ENCODE data around the gene CFAP97D2.
"Not testable (repeated sequence)": the region's sequence is repeated elsewhere in the genome, so short reads cannot be mapped to it uniquely, and the experiment has no call there.

The CFAP97D2 gene

DNA sequence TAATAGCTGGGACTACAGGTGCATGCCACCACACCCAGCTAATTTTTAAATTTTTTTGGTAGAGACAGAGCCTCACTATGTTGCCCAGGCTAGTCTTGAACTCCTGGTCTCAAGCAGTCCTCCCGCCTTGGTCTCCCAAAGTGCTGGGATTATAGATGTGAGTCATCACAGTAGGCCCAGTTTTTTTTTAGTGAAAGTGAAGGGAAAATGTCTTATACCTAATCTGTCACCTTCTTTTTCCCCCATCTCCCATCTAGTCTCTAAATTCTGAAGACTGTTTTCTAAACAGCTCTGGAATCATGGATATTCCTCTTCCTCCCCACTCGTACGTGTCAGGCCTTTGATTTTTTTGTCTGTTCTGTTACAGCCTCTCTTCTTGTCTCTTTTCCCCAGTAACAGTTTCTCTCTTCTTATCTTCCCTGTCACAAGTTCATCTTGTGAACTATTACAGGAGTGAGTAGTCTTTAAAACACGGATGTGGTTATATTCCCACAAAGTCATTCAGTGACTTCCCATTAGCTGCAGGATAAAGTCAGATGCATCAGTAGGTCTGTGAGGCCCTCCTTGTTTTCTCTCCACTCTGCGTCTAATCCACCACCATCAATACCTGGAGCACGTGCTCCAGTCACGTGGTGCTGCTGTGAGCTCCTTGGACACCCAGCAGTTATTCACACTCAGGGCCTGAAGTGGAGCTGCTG is 58.5 kb downstream of the CFAP97D2 start:
- DNase-seq, result peak; percentile 43

DNA sequence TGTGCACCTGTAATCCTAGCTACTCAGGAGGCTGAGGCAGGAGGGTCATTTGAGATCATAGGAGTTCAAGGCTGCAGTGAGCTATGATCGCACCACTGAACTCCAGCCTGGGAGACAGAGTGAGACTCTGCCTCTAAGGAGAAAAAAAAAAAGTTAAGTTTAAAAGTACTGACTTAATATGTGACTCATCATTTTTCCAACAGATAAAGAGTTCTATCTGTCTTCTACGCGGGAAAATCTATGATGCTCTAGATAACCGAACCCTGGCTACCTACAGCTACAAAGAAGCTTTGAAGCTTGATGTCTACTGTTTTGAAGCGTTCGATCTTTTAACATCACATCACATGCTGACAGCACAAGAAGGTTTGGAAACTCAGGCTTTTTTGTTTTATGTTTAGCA is 62.9 kb downstream of the CFAP97D2 start:
- DNase-seq, result no peak

DNA sequence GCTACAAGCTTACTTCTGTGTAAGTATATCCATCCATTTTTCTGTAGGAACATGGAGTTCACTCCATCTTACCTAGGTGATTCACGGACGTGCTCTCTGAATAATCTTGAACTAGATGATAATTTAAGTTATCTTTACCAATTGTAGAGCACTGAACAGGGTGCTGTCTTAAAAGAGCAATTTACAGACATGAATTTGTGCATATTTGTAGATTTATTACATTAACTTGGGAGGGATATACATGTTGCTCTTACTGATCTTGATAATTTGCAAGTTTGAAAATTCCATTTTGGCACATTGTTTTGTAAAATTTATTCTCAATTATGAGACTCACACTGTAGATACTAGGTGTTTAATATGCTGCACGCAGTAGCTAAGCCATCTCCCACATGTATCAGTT is 64.9 kb downstream of the CFAP97D2 start:
- DNase-seq, result no peak

DNA sequence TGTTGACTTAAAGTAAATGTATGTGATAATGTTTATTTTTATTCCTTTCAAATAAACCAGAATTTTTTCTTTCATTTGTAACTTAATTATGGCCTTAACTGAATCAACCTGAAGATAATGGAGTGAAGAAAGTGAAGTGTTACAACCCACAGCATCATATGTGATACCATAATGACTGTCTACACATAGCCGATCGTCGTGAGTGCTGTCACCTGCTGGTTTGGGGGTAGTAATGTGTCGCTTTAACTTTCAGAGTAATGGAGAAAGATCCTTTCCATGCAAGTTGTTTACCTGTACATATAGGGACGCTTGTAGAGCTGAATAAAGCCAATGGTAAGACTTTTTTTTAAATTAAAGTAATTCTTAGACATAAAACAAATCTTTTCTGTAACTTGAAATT is 65.6 kb downstream of the CFAP97D2 start:
- DNase-seq, result no peak

DNA sequence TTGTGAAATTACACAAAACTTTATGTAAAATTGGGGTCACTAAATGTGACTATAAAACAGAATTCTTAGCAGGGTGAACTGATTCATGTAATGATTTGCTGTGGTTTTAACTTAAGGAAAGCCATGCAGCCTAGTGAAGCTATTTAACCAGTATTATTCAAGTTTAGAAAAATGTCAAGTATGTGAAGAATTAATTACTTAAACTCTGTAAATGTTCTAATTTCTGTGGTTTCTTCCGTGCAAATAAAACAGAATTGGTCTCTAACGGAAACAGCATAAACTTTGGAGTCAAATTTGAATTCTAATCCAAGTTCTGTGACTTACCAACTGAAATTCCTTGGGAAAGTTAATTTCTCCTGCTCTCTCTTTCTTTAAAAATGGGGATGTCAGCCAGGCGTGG is 69.0 kb downstream of the CFAP97D2 start:
- DNase-seq, result no peak

DNA sequence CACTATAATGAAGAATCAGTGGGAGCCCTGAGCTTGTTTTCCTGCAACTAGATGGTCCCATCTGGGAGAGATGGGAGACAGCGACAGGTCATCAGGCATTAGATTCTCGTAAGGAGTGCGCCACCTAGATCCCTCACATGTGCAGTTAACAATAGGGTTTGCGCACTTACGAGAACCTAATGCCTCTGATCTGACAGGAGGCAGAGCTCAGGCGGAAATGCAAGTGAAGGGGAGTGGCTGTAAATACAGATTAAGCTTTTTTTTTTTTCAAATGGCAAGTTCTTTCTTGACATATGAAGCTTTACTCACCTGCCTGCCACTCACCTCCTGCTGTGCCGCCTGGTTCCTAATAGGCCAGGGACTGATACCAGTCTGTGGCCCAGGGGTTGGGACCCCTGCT is 70.0 kb downstream of the CFAP97D2 start:
- no peak for DNase-seq

DNA sequence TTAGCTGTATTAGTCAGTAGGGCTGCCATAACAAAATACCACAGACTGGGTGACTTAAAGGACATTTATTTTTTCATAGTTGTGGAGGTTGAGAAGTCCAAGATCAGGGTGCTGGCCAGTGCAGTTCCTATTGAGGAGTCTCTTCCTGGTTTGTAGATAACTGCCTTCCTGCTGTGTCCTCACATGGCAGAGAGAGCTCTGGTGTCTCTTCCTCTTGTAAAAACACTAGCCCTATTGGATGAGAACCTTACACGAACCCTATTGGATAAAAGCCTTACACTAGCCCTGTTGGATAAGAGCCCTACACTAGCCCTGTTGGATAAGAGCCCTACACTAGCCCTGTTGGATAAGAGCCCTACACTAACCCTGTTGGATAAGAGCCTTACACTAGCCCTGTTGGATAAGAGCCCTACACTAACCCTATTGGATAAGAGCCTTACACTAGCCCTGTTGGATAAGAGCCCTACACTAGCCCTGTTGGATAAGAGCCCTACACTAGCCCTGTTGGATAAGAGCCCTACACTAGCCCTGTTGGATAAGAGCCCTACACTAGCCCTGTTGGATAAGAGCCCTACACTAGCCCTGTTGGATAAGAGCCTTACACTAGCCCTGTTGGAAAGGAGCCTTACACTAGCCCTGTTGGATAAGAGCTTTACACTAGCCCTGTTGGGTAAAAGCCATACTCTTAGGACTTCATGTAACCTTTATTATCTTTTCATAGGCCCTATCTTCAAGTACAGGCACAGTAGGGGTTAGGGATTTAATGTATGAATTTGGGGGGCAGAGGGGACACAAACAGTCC is 72.8 kb downstream of the CFAP97D2 start:
- peak; percentile 89 for DNase-seq

DNA sequence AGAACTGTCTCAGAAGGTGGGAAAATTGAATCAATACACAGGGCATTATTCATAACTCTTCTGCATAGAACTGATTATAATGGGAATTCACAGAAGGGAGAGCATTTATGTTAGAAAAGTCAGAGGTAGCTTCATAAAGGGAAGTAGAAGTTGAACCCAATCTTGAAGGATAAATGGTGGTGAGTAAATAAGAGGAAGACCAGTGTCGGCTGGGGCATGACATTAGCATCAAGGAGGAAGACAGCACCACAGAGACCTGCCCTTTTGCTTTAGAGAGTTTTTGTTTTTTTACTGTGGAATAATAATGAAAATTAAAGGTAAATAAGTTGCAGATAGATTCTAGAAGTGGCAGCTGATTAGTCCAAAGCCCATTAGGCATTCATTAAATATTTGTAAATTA is 77.5 kb downstream of the CFAP97D2 start:
- DNase-seq, result no peak

DNA sequence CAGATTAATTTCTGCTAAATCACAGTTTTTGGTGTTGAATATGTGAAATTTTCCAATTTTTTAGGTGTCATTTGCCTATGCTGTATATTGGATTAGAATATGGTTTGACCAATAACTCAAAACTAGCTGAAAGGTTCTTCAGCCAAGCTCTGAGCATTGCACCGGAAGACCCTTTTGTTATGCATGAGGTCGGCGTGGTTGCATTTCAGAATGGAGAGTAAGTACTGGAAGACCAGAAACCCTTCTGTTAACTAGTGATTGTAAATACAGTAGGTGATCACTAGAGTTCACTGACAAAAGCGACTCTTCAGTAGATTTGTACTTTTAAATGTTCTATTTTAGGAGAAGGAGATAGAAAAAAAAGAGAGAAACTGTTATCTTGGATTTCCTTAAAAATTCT is 78.0 kb downstream of the CFAP97D2 start:
- DNase-seq, result no peak

DNA sequence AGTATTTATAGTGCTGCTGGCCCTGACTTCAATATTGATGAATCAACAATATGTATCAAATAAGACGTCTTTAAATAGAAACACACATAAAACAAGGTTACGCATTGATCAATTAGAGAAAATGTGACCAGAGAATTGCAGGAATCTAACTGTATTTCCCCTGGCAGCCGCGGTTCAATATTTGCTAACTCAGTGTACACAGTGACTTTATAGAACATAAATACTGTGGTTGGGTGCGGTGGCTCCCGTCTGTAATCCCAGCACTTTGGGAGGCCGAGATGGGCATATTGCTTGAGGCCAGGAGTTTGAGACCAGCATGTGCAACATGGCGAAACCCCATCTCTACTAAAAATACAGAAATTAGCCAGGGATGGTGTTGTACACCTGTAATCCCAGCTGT is 79.5 kb downstream of the CFAP97D2 start:
- no peak for DNase-seq

DNA sequence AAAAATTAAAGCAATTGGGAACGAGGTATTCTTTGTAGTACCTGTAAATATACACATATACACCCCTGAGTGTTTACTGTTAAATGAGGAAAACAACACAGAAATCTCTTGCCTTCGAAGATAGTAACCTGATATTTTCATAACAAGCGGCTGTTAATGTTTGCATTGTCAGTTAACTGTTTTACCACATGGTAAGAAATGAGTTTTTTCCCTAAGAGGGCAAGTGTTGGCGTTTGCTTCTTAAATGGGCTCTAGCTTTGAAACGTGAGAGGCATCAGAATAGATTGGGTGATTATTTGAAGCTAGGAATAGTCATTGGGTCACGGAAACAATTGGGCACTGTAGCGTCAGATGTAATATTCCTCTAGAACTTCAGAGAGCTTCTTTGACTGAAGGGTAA is 80.3 kb downstream of the CFAP97D2 start:
- DNase-seq, result no peak

DNA sequence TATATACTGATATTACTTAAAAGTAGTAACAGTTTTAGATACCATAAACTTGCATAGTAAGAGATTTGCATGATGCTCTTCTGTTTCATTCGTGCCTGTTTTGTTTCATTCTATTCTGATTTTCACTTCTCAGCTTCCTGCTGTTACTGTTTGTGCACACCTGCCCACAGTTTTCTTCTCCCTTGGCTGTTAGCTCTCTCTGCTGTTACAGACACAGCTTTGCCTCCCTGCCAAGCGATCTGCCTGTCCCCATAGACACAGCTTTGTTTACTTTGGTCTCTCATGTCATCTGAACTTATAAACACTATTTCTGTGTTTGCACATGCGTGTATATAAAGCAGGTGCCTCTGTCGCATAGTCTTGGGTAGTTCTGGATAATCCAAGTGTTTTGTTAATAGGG is 80.9 kb downstream of the CFAP97D2 start:
- DNase-seq, result no peak

DNA sequence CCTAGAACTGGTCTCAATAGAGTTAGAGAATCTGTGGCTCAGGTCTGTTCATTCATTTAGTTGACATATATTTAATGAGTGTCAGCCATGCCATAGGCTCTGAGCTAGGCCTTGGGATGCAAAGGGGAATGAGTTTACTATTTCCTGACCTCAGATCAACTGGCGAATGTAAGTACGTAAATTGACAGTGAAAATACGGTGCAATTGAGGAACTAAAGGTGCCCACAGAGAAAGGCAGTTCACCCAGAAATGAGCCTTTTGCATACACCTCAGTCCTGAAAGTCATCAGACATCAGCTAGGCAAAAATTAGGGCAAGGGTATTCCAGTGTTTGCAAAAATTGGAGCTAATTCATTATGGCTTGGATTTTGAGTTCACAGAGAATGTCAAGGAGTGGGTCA is 81.8 kb downstream of the CFAP97D2 start:
- no peak for DNase-seq

DNA sequence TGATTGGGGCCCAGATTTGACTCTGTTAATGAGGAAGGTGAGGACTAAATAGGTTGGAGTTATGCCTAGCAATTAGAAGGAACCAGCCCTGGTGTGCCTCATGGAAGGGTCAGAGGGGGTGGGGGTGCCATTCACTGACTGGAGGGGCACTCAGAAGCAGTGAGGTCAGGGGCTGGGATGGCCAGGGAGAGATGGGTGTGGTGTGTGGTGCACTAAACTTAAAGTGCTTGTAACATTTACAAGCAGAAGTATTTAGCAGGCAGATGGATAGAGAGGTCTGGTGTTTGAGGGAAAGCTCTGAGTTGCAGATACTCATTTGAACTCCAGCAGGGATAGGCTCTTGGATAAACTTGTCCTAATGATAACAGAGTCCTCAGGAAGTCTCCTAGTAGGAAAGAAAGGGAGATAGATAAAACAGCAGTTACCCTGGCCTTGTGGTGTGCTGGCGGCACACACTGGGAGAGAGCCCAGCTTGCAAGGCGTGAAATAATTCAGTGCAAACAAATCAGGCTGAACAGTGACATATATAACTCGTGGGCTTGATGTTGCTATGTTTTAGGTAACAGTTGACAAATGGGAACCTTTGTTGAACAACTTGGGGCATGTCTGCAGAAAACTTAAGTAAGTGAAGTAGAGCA is 82.4 kb downstream of the CFAP97D2 start:
- no peak for DNase-seq

DNA sequence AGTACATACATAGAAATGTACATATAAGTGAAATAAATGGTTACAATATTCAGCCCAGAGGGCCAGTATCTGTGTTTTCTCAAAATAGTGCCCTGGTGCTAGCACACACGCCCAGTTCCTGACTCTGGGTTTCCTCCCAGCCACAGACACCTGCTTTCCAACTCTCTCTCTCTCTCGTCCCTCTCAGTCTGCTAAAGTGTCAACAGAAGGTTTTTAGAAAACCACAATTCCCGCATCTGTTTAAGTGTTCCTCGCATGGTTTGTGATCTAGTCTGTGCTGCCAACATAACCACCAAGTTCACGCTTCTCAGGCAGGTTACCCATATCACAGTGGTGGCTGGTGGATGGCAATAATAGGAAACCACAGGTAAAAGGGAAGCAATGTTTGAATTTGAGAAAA is 84.5 kb downstream of the CFAP97D2 start:
- no peak for DNase-seq

DNA sequence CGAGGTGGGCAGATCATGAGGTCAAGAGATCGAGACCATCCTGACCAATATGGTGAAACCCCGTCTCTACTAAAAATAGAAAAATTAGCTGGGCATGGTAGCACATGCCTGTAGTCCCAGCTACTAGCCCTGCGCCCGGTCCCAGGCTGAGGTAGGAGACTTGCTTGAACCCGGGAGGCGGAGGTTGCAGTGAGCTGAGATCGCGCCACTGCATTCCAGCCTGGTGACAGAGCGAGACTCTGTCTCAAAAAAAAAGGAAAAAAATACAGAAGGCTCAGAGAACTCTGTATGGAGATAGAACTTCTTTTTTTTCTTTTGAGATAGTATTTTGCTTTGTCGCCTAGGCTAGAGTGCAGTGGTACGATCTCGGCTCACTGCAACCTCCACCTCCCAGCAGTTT is 85.3 kb downstream of the CFAP97D2 start:
- DNase-seq, result not testable (repeated sequence)

DNA sequence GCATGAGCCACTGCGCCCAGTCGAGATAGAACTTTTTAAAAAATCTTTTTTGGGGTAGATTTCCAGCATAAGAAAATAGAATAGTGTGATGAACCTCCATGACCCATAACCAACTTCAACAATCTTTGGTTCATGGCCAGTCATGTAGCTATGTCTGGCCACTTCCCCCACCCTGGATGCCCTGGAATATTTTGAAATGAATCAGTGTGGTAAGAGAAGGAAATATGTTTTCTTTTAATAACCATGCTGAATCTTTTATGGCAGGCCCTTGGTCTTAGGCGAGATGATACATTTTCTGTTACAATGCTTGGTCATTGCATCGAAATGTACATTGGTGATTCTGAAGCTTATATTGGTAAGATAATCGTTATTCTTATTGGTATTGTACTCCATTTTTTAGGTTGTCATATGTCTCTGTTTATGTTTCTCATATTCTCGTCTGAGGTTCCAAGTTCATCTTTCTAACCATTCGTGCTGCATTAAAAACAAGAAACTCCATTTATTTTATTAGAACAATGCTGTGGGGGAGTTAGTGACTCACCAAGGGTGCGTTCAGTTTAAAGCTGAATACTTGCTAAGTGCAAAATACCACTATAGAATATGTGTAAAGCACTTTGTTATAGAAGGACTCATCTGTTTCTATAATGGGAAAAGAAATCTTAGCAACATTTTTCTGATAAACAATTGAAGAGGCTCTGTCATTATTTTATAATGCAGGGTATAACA is 86.0 kb downstream of the CFAP97D2 start:
- DNase-seq, result no peak

DNA sequence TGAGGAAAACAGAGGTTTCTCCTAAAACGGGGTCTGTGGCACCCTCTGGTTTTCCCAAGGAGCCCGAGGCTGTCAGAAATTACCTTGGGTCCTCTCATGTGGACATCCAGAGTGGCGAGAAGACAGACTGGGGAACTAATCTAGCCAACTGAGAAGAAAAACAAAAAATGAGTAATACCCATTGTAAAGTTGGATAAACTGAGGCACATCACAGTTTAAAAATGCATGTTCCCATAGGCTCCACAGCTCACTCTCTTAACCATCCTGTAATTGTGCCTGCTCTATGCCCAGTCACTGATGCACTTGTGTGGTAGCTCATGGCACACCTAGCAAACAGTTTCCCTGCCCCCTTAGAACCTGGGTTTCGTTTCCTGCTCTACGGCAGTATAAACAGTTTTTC is 87.2 kb downstream of the CFAP97D2 start:
- no peak for DNase-seq

DNA sequence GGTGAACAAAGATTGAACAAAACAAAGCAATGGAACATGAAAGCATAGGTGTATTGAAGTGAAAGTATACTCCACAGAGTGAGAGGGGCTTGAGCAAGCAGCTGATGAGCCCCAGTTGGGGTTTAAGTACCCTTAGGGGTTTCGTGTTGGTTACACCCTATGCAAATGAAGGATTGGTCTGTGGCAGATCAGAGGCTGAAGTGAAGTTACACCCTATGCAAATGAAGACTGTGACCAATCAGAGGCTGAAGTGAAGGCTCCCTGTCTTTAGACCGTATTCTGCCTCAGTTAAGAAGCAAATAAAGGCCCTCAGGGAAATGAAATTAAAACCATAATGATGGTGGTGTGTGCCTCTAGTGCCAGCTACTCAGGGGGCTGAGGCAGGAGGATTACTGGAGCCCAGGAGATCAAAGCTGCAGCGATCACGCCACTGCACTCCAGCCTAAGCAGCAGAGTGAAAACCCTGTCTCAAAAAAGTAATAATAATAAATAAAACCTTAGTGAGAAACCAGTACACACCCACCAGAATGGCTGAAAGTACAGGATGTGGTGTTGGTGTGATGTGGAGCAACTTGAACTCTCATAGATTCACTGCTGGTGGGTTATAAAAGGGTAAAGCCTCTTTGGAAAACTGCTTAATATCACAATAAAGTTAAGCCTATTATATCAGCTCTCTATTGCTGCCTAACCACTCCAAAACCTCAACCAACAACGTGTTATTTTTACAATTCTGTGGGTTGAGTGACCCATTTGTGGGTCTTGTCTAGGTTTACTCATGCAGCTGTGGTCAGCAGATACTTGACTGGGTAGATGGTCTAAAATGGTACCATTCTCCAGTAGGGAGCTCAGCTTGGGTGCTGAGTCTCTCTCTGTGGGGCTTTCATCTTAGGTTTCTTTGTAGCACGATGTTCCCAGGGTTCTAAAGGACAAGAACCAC is 89.6 kb downstream of the CFAP97D2 start:
- no peak for DNase-seq

DNA sequence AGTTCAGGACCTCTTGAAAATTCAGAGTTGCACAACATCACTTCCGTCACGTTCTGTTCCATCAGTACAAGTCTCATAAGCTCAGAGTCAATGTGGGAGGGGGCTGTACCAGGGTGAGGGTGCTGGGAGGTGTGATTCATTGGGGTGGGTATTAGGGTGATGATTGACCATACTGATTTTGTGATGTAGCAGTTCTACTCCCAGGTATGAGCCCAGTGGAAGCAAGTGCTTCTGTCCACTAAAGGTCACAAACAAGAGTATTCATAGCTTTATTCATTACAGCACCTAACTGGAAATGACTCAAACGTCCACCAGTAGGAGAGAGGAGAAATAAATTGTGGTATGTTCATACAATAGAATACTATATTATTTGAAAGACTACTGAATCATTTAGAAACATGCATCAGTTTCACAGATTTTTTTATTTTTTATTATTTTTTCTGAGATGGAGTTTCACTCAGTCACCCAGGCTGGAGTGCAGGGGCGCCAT is 90.3 kb downstream of the CFAP97D2 start:
- DNase-seq, result no peak

Data from hematopoietic multipotent progenitor cell treated with erythropoietin and hydrocortisone succinate and interleukin-3 and kit ligand, for 8 days (in vitro differentiated cells).